IMR-90 (cell line): Measurements from ENCODE around the gene C19orf47. TPM values are rescaled to one million over a fixed set of nuclear protein-coding genes. Genes with fewer than 3 reads are reported as not detected.

ENCODE experiments used
- ATAC-seq: fragments of 200-7000 bp; cut with Tn5 transposase; 2 replicates; pipeline ENCODE4 v1.9.1; 2020; ENCODE audit warnings: low read depth, mild to moderate bottlenecking, moderate library complexity
- BruUV-seq: library from RNA; stranded (reverse); fragments of 400-500 nt; replicated peaks from 2 replicates; lab custom pipeline; 2021; lab: Mats Ljungman, UMichigan
- CTCF ChIA-PET: fragments of 300-600 bp; formaldehyde crosslinking; extraction: SDS; loops from one replicate; lab custom pipeline; 2021; ENCODE audit warnings: antibody characterized with exemption; lab: Yijun Ruan, JAX
- POLR2A ChIA-PET: fragments of 300-600 bp; sonication (Branson Sonifier 250); formaldehyde crosslinking; loops from one replicate; lab custom pipeline; 2022; ENCODE audit warnings: antibody characterized with exemption; ENCODE audit not compliant: unreplicated experiment; lab: Charles Lee
- DNase-seq: peaks from one replicate; pipeline ENCODE4 v3.0.0; 2013
- H2AFZ ChIP-seq: replicated peaks from 2 replicates; pipeline ENCODE3; 2013; ENCODE audit warnings: low read length, mild to moderate bottlenecking; ENCODE audit not compliant: poor library complexity
- H2AK5ac ChIP-seq: 2 replicates; pipeline ENCODE4 v1.6.1; 2013; ENCODE audit warnings: low read depth, low read length, inconsistent platforms
- H2AK9ac ChIP-seq: replicated peaks from 2 replicates; pipeline ENCODE3; 2013; ENCODE audit warnings: mild to moderate bottlenecking, low read depth, low read length, moderate library complexity; ENCODE audit not compliant: poor library complexity
- H2BK120ac ChIP-seq: 2 replicates; pipeline ENCODE4 v1.6.1; 2013; ENCODE audit warnings: low read depth, low read length, inconsistent platforms
- H2BK15ac ChIP-seq: 3 replicates; pipeline ENCODE4 v1.6.1; 2013; ENCODE audit warnings: low read depth, low read length, inconsistent platforms
- H2BK20ac ChIP-seq: 2 replicates; pipeline ENCODE4 v1.6.1; 2013; ENCODE audit warnings: low read depth, mild to moderate bottlenecking, inconsistent platforms, low read length, moderate library complexity
- H2BK5ac ChIP-seq: 2 replicates; pipeline ENCODE4 v1.6.1; 2013; ENCODE audit warnings: mild to moderate bottlenecking, low read depth, low read length, inconsistent platforms; ENCODE audit not compliant: poor library complexity, severe bottlenecking
- H3K14ac ChIP-seq: replicated peaks from 2 replicates; pipeline ENCODE4 v1.6.1; 2013; ENCODE audit warnings: low read depth, low read length, inconsistent platforms
- H3K18ac ChIP-seq: 2 replicates; pipeline ENCODE4 v1.6.1; 2013; ENCODE audit warnings: low read depth, low read length, control low read depth
- H3K23ac ChIP-seq: 2 replicates; pipeline ENCODE4 v1.6.1; 2013; ENCODE audit warnings: low read depth, low read length, inconsistent platforms
- H3K27ac ChIP-seq: 2 replicates; pipeline ENCODE4 v1.5.1; 2013; ENCODE audit warnings: mild to moderate bottlenecking, control low read depth, low read length; ENCODE audit not compliant: insufficient read depth
- H3K27me3 ChIP-seq: 2 replicates; pipeline ENCODE4 v1.6.1; 2013; ENCODE audit warnings: low read length; ENCODE audit not compliant: control insufficient read depth, insufficient read depth
- H3K36me3 ChIP-seq: 2 replicates; pipeline ENCODE4 v1.6.1; 2013; ENCODE audit warnings: low read length, mixed read lengths; ENCODE audit not compliant: control insufficient read depth, insufficient read depth
- H3K4ac ChIP-seq: 2 replicates; pipeline ENCODE4 v1.6.1; 2013; ENCODE audit warnings: low read depth, low read length, inconsistent platforms
- H3K4me1 ChIP-seq: 2 replicates; pipeline ENCODE4 v1.6.1; 2013; ENCODE audit warnings: low read length, mixed read lengths; ENCODE audit not compliant: control insufficient read depth, insufficient read depth
- H3K4me2 ChIP-seq: 2 replicates; pipeline ENCODE4 v1.6.1; 2013; ENCODE audit warnings: low read depth, mild to moderate bottlenecking, control low read depth, low read length, moderate library complexity
- H3K4me3 ChIP-seq: 2 replicates; pipeline ENCODE4 v1.5.1; 2013; ENCODE audit warnings: low read depth, mild to moderate bottlenecking, control low read depth, low read length, moderate library complexity; ENCODE audit not compliant: insufficient read depth
- H3K56ac ChIP-seq: 2 replicates; pipeline ENCODE4 v1.6.1; 2013; ENCODE audit warnings: low read length, inconsistent platforms; ENCODE audit not compliant: insufficient read depth; ENCODE audit errors: extremely low read depth
- H3K79me1 ChIP-seq, 2 experiments: 2 replicates each; pipeline ENCODE4 v1.6.1; 2013; ENCODE audit warnings: low read length in 2 of 2, inconsistent platforms in 1 of 2, low read depth in 1 of 2
- H3K9ac ChIP-seq: 2 replicates; pipeline ENCODE4 v1.6.1; 2013; ENCODE audit warnings: low read depth, low read length, control low read depth
- H3K9me1 ChIP-seq: 2 replicates; pipeline ENCODE4 v1.6.1; 2013; ENCODE audit warnings: low read length, inconsistent platforms; ENCODE audit not compliant: insufficient read depth
- H3K9me3 ChIP-seq: 2 replicates; pipeline ENCODE4 v1.6.1; 2013; ENCODE audit warnings: low read length; ENCODE audit not compliant: control insufficient read depth, insufficient read depth
- H4K20me1 ChIP-seq: 2 replicates; pipeline ENCODE4 v1.6.1; 2013; ENCODE audit warnings: low read length, inconsistent platforms; ENCODE audit not compliant: insufficient read depth
- H4K5ac ChIP-seq: 2 replicates; pipeline ENCODE4 v1.6.1; 2013; ENCODE audit warnings: mild to moderate bottlenecking, low read depth, low read length, control low read depth
- H4K8ac ChIP-seq, 2 experiments: 2 replicates each; pipeline ENCODE4 v1.6.1; 2013; ENCODE audit warnings: low read depth in 2 of 2, low read length in 2 of 2, control low read depth in 1 of 2, inconsistent platforms in 1 of 2
- H4K91ac ChIP-seq: 2 replicates; pipeline ENCODE4 v1.6.1; 2013; ENCODE audit warnings: low read depth, low read length, inconsistent platforms; ENCODE audit not compliant: insufficient read depth
- CEBPB ChIP-seq: IDR thresholded peaks from 2 replicates; pipeline ENCODE4 v1.6.1; 2012; ENCODE audit warnings: low read depth, low read length, improper control_type of control experiment
- CHD1 ChIP-seq: IDR thresholded peaks from 2 replicates; pipeline ENCODE4 v1.6.1; 2012; ENCODE audit warnings: low read depth, low read length, improper control_type of control experiment
- FOS ChIP-seq: fragments of 150-350 bp; IDR thresholded peaks from 2 replicates; pipeline ENCODE4 v1.6.1; 2016; ENCODE audit warnings: low read depth, low read length
- MAFK ChIP-seq: IDR thresholded peaks from 2 replicates; pipeline ENCODE4 v1.6.1; 2012; ENCODE audit warnings: low read depth, low read length, improper control_type of control experiment
- NFE2L2 ChIP-seq: fragments of 150-350 bp; IDR thresholded peaks from 2 replicates; pipeline ENCODE4 v1.6.1; 2016; ENCODE audit warnings: low read depth, mild to moderate bottlenecking, low read length
- POLR2A ChIP-seq: IDR thresholded peaks from 2 replicates; pipeline ENCODE4 v1.6.1; 2012; ENCODE audit warnings: mild to moderate bottlenecking, low read depth, low read length
- RAD21 ChIP-seq: IDR thresholded peaks from 2 replicates; pipeline ENCODE4 v1.6.1; 2012; ENCODE audit warnings: low read length, improper control_type of control experiment
- SMC3 ChIP-seq: fragments of 150-350 bp; IDR thresholded peaks from 2 replicates; pipeline ENCODE4 v1.6.1; 2016; ENCODE audit warnings: low read depth, mild to moderate bottlenecking, antibody characterized with exemption, low read length, moderate library complexity
- WGBS, 2 experiments: methylation state at CpG; one replicate each; pipeline versions ENCODE4 v1.1.5 to v1.1.7; 2013; ENCODE audit warnings: missing lambda C conversion rate in 2 of 2; ENCODE audit not compliant: insufficient read length in 1 of 2; ENCODE audit errors: extremely low coverage in 2 of 2; 5-methylcytosine and 5-hydroxymethylcytosine counted together
- dilution Hi-C: fragments of 300-500 bp; cut with HindIII; formaldehyde crosslinking; loops from one replicate; pipeline ENCODE4 v1.14.3; 2018; ENCODE audit warnings: low sequenced_read_pairs; ENCODE audit not compliant: unreplicated experiment
- in situ Hi-C: fragments of 300-500 bp; cut with MboI; formaldehyde crosslinking; loops from 3 replicates; pipeline ENCODE4 v1.14.3; 2019; ENCODE audit warnings: low sequenced_read_pairs, inconsistent platforms, mixed read lengths
- intact Hi-C: fragments of 100-400 bp; cut with micrococcal nuclease; formaldehyde crosslinking; loops from 2 replicates; pipeline ENCODE4 v1.10.0; 2022
- polyA plus RNA-seq, 3 experiments: library from polyadenylated mRNA; depleted of rRNA; stranded (reverse); fragments of >200 nt; gene quantifications; 2 replicates each; pipeline ENCODE4 v1.2.3, GENCODE V29; 2012; ENCODE audit warnings: low replicate concordance in 1 of 3
- total RNA-seq: library from RNA; depleted of rRNA; stranded (reverse); fragments of >200 nt; gene quantifications from 2 replicates; pipeline ENCODE4 v1.2.3, GENCODE V29; 2012
- TF ChIP-seq, protein P1 (sequence below): conservative IDR thresholded peaks from 2 replicates; pipeline ENCODE4 v1.5.1; 2012; ENCODE audit warnings: mild to moderate bottlenecking, low read depth, low read length, improper control_type of control experiment

C19orf47 gene
- total and polyA plus RNA-seq, 2 of the 4 experiments (the other 2 are of a cell fraction) = 3.6 to 16.3 TPM

DNA sequence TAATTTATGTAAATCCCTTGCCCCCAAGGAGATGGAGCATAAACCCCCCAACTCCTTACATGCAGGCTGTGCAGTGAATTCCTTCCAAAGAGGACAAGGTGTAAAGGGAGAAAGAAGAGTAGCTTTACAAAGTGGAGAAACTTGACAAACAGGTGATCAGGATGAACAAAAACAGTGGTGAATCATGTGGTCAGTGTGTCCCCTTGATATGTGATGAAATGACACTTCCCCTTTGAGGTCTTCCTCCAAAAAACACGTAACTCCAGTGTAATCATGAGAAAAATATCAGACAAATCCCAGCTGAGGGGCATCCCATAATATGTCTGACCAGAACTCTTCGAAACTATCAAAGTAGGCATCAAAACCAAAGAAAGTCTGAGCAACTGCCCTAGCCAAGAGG, 33.5 kb downstream of the C19orf47 start:
- Histone ChIP-seq H2BK120ac (no peak overlapping the region), H2BK5ac (no peak overlapping the region), H4K5ac (no peak overlapping the region), H3K79me1 (no peaks in the 10 kb centered on the region), H4K91ac (no peak overlapping the region), H2AK9ac (no peak overlapping the region), H3K9me3 (no peaks in the 10 kb centered on the region), H3K9me1 (peaks cover 4% of the 10 kb centered on the region; the same call in 1 of the 2 replicates), H2AFZ (no peak overlapping the region), H4K20me1 (no peaks in the 10 kb centered on the region), H3K27me3 (no peaks in the 10 kb centered on the region), H3K18ac (no peak overlapping the region), H3K4me3 (no peak overlapping the region), H2AK5ac (no peak overlapping the region), H3K9ac (no peak overlapping the region), H3K4ac (no peak overlapping the region), H3K14ac (no peak overlapping the region), H4K8ac (no peak overlapping the region), H3K4me1 (no peaks in the 10 kb centered on the region), H3K4me2 (no peak overlapping the region), H3K23ac (no peak overlapping the region), H3K36me3 (peaks cover 3% of the 10 kb centered on the region; the same call in 1 of the 2 replicates), H3K56ac (no peak overlapping the region), H2BK15ac (no peak overlapping the region), H3K27ac (no peak overlapping the region), H2BK20ac (no peak overlapping the region)
- BruUV-seq = no TSS peak
- intact Hi-C loops = no loop called here
- TF ChIP-seq MAFK (no peak), CHD1 (no peak), FOS (no peak), CEBPB (no peak), POLR2A (no peak), NFE2L2 (no peak), SMC3 (no peak), RAD21 (no peak)
- TF ChIP-seq, protein P1, sequence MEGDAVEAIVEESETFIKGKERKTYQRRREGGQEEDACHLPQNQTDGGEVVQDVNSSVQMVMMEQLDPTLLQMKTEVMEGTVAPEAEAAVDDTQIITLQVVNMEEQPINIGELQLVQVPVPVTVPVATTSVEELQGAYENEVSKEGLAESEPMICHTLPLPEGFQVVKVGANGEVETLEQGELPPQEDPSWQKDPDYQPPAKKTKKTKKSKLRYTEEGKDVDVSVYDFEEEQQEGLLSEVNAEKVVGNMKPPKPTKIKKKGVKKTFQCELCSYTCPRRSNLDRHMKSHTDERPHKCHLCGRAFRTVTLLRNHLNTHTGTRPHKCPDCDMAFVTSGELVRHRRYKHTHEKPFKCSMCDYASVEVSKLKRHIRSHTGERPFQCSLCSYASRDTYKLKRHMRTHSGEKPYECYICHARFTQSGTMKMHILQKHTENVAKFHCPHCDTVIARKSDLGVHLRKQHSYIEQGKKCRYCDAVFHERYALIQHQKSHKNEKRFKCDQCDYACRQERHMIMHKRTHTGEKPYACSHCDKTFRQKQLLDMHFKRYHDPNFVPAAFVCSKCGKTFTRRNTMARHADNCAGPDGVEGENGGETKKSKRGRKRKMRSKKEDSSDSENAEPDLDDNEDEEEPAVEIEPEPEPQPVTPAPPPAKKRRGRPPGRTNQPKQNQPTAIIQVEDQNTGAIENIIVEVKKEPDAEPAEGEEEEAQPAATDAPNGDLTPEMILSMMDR = no peak
- CTCF ChIA-PET = no interaction called here
- WGBS, 2 experiments = 71% methylated on average over 1 of the region's 2 CpGs; no CpG with 5 or more reads in 1 of the 2 experiments
- dilution Hi-C loops = no loop called here
- ATAC-seq (no peak), DNase-seq (no peak)
- POLR2A ChIA-PET = no interaction called here
- in situ Hi-C loops = loop anchor here (25.0 kb wide), 1 partner anchor 198 kb away; no protein-coding TSS in a partner anchor
